Ishikawa (cell line): Measurements from ENCODE around the gene GALNT10.

Experiments used
- CEBPB ChIP-seq: IDR thresholded peaks from 2 replicates; pipeline ENCODE4 v1.6.1; 2012
- CREB1 ChIP-seq: IDR thresholded peaks from 2 replicates; pipeline ENCODE4 v1.6.1; 2012; ENCODE audit warnings: low read depth
- EP300 ChIP-seq: IDR thresholded peaks from 2 replicates; pipeline ENCODE4 v1.6.1; 2012; ENCODE audit warnings: borderline replicate concordance
- FOXM1 ChIP-seq: IDR thresholded peaks from 2 replicates; pipeline ENCODE4 v1.6.1; 2012; ENCODE audit warnings: low read depth, borderline replicate concordance
- MAX ChIP-seq: IDR thresholded peaks from 2 replicates; pipeline ENCODE4 v1.6.1; 2012
- NFIC ChIP-seq: IDR thresholded peaks from 2 replicates; pipeline ENCODE4 v1.6.1; 2012
- RAD21 ChIP-seq: IDR thresholded peaks from 2 replicates; pipeline ENCODE4 v1.6.1; 2012; ENCODE audit warnings: low read depth
- TAF1 ChIP-seq: IDR thresholded peaks from 2 replicates; pipeline ENCODE4 v1.6.1; 2012; ENCODE audit warnings: low read depth, mild to moderate bottlenecking
- TCF12 ChIP-seq: IDR thresholded peaks from 2 replicates; pipeline ENCODE4 v1.6.1; 2012; ENCODE audit warnings: low read depth
- USF1 ChIP-seq: IDR thresholded peaks from 2 replicates; pipeline ENCODE4 v1.6.1; 2012
- YY1 ChIP-seq: IDR thresholded peaks from 2 replicates; pipeline ENCODE4 v1.6.1; 2012; ENCODE audit warnings: low read depth
- ZBTB7A ChIP-seq: IDR thresholded peaks from 2 replicates; pipeline ENCODE4 v1.6.1; 2012; ENCODE audit warnings: low read depth
- TF ChIP-seq, protein P1 (sequence below): IDR thresholded peaks from 2 replicates; pipeline ENCODE4 v1.6.1; 2012; ENCODE audit warnings: low read depth, mild to moderate bottlenecking

GRCh38 chr5:154451957-154452356 lies 261.4 kb downstream of the GALNT10 start:
- TF ChIP-seq TAF1 (no peak), NFIC (no peak), RAD21 (no peak), MAX (no peak), FOXM1 (no peak), ZBTB7A (no peak), EP300 (no peak), CEBPB (no peak), YY1 (no peak), USF1 (no peak), TCF12 (no peak), CREB1 (no peak)
- TF ChIP-seq, protein P1, sequence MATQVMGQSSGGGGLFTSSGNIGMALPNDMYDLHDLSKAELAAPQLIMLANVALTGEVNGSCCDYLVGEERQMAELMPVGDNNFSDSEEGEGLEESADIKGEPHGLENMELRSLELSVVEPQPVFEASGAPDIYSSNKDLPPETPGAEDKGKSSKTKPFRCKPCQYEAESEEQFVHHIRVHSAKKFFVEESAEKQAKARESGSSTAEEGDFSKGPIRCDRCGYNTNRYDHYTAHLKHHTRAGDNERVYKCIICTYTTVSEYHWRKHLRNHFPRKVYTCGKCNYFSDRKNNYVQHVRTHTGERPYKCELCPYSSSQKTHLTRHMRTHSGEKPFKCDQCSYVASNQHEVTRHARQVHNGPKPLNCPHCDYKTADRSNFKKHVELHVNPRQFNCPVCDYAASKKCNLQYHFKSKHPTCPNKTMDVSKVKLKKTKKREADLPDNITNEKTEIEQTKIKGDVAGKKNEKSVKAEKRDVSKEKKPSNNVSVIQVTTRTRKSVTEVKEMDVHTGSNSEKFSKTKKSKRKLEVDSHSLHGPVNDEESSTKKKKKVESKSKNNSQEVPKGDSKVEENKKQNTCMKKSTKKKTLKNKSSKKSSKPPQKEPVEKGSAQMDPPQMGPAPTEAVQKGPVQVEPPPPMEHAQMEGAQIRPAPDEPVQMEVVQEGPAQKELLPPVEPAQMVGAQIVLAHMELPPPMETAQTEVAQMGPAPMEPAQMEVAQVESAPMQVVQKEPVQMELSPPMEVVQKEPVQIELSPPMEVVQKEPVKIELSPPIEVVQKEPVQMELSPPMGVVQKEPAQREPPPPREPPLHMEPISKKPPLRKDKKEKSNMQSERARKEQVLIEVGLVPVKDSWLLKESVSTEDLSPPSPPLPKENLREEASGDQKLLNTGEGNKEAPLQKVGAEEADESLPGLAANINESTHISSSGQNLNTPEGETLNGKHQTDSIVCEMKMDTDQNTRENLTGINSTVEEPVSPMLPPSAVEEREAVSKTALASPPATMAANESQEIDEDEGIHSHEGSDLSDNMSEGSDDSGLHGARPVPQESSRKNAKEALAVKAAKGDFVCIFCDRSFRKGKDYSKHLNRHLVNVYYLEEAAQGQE = no peak
